Endothelial cell of umbilical vein (primary cell): ENCODE results near the gene FOXI2. TPM values are rescaled to one million over a fixed set of nuclear protein-coding genes. Genes with fewer than 3 reads are reported as not detected.

Experiments
- BruUV-seq: library from RNA; stranded (reverse); fragments of 400-500 nt; replicated peaks from 2 replicates; lab custom pipeline; 2021; lab: Mats Ljungman, UMichigan
- CTCF ChIA-PET: fragments of 300-600, 350-600 bp; sonication (Branson Sonifier 250); formaldehyde crosslinking; loops from one replicate; lab custom pipeline; 2021; ENCODE audit warnings: antibody characterized with exemption, inconsistent platforms; lab: Charles Lee
- POLR2A ChIA-PET: fragments of 300-600, 350-600 bp; sonication (Branson Sonifier 250); formaldehyde crosslinking; loops from one replicate; lab custom pipeline; 2021; ENCODE audit warnings: antibody characterized with exemption, inconsistent platforms; lab: Charles Lee
- DNase-seq: peaks from one replicate; pipeline ENCODE4 v3.0.0-alpha.2; 2011; ENCODE audit warnings: low read depth, low spot score
- FAIRE-seq: peaks from 2 replicates; lab custom pipeline; 2011; peaks lifted over from hg19 to GRCh38; lab: Jason Lieb, UNC
- H2AFZ ChIP-seq: 2 replicates; pipeline ENCODE4 v1.6.0; 2012; ENCODE audit warnings: low read depth, low read length, control low read depth, inconsistent platforms
- H3K27ac ChIP-seq: 2 replicates; pipeline ENCODE4 v1.5.1; 2011; ENCODE audit warnings: low read depth, mild to moderate bottlenecking, control low read depth, low read length, moderate library complexity; ENCODE audit not compliant: insufficient read depth
- H3K27me3 ChIP-seq, 2 experiments: 2 replicates each; pipeline versions ENCODE4 v1.6.0 to v1.6.1; 2011; ENCODE audit warnings: low read length in 2 of 2, mixed read lengths in 1 of 2; ENCODE audit not compliant: control insufficient read depth in 2 of 2, insufficient read depth in 2 of 2
- H3K36me3 ChIP-seq, 2 experiments: 2 replicates in 1 of 2; 3 replicates in 1 of 2; pipeline ENCODE4 v1.5.1; 2011; ENCODE audit warnings: low read length in 2 of 2, mild to moderate bottlenecking in 1 of 2, moderate library complexity in 1 of 2; ENCODE audit not compliant: control insufficient read depth in 2 of 2, insufficient read depth in 2 of 2; ENCODE audit errors: extremely low read depth in 1 of 2
- H3K4me1 ChIP-seq: 3 replicates; pipeline ENCODE4 v1.5.1; 2011; ENCODE audit warnings: mild to moderate bottlenecking, low read length; ENCODE audit not compliant: control insufficient read depth, insufficient read depth; ENCODE audit errors: extremely low read depth
- H3K4me2 ChIP-seq: 2 replicates; pipeline ENCODE4 v1.6.1; 2011; ENCODE audit warnings: low read length, control low read depth, mixed read lengths; ENCODE audit not compliant: insufficient read depth
- H3K4me3 ChIP-seq, 3 experiments: fragments of 200-600 bp in 1 of 3; sonication (generic), shearing (Covaris generic) in 1 of 3; replicated peaks in 1 of 3; 2 replicates each; pipeline ENCODE4 v1.5.1; 2011 to 2016; ENCODE audit warnings: control low read depth in 3 of 3, low read length in 3 of 3, mild to moderate bottlenecking in 2 of 3, inconsistent platforms in 1 of 3, low read depth in 1 of 3, moderate library complexity in 1 of 3; ENCODE audit not compliant: insufficient read depth in 1 of 3
- H3K79me2 ChIP-seq: 2 replicates; pipeline ENCODE4 v1.6.0; 2012; ENCODE audit warnings: low read length, inconsistent platforms; ENCODE audit not compliant: control insufficient read depth, insufficient read depth
- H3K9ac ChIP-seq: replicated peaks from 2 replicates; pipeline ENCODE3; 2011; ENCODE audit warnings: low read length, control low read depth; ENCODE audit not compliant: insufficient read depth; ENCODE audit errors: extremely low read depth
- H3K9me1 ChIP-seq: replicated peaks from 3 replicates; pipeline ENCODE4 v1.6.0; 2011; ENCODE audit warnings: mild to moderate bottlenecking, low read length; ENCODE audit not compliant: control insufficient read depth, insufficient read depth; ENCODE audit errors: extremely low read depth
- H3K9me3 ChIP-seq: replicated peaks from 2 replicates; pipeline ENCODE4 v1.5.1; 2012; ENCODE audit warnings: low read length, inconsistent platforms; ENCODE audit not compliant: control insufficient read depth, insufficient read depth
- H4K20me1 ChIP-seq: replicated peaks from 2 replicates; pipeline ENCODE3; 2011; ENCODE audit warnings: mild to moderate bottlenecking, low read length; ENCODE audit not compliant: control insufficient read depth, insufficient read depth; ENCODE audit errors: extremely low read depth
- CTCF ChIP-seq, 2 donors: IDR thresholded peaks; 1 replicate in 1 of 2; 2 replicates in 1 of 2; pipeline ENCODE4 v1.5.1; 2011; ENCODE audit warnings: low read length in 2 of 2, mild to moderate bottlenecking in 2 of 2, moderate library complexity in 2 of 2, control low read depth in 1 of 2, inconsistent platforms in 1 of 2, low read depth in 1 of 2; ENCODE audit not compliant: insufficient read depth in 1 of 2; ENCODE audit errors: extremely low read depth in 1 of 2
- EZH2 ChIP-seq: IDR thresholded peaks from 2 replicates; pipeline ENCODE4 v1.6.1; 2012; ENCODE audit warnings: borderline replicate concordance, low read depth, mild to moderate bottlenecking, moderate library complexity, low read length, inconsistent platforms; ENCODE audit not compliant: severe bottlenecking
- FOS ChIP-seq: IDR thresholded peaks from 2 replicates; pipeline ENCODE4 v1.6.1; 2011; ENCODE audit warnings: mild to moderate bottlenecking, low read length, moderate library complexity, borderline replicate concordance; ENCODE audit not compliant: insufficient read depth
- GATA2 ChIP-seq: IDR thresholded peaks from 2 replicates; pipeline ENCODE4 v1.7.0; 2011; ENCODE audit warnings: low read depth, mild to moderate bottlenecking, moderate library complexity, mixed read lengths, low read length; ENCODE audit not compliant: insufficient read length, insufficient read depth
- JUN ChIP-seq: IDR thresholded peaks from 2 replicates; pipeline ENCODE4 v1.6.1; 2011; ENCODE audit warnings: borderline replicate concordance, low read depth; ENCODE audit not compliant: insufficient read length, insufficient read depth
- MAX ChIP-seq: IDR thresholded peaks from 2 replicates; pipeline ENCODE4 v1.6.1; 2011; ENCODE audit not compliant: insufficient read depth, insufficient read length
- MYC ChIP-seq: IDR thresholded peaks from one replicate; pipeline ENCODE4 v1.6.1; 2011; ENCODE audit warnings: mild to moderate bottlenecking, low read depth, low read length
- POLR2A ChIP-seq: IDR thresholded peaks from 2 replicates; pipeline ENCODE4 v1.6.1; 2012; ENCODE audit warnings: low read depth, mild to moderate bottlenecking, control low read depth, low read length
- POLR2AphosphoS5 ChIP-seq: IDR thresholded peaks from 2 replicates; pipeline ENCODE4 v1.6.1; 2012; ENCODE audit warnings: low read depth, mild to moderate bottlenecking, control low read depth, low read length, moderate library complexity; ENCODE audit not compliant: insufficient read depth
- dilution Hi-C: fragments of 300-500 bp; cut with MboI; formaldehyde crosslinking; loops from one replicate; pipeline ENCODE4 v1.15.0; 2019; ENCODE audit warnings: low sequenced_read_pairs; ENCODE audit not compliant: extremely low pct_ligation_motif_present
- intact Hi-C: fragments of 100-400 bp; cut with micrococcal nuclease; formaldehyde crosslinking; loops from one replicate; pipeline ENCODE4 v1.10.0; 2022
- polyA plus RNA-seq, 4 experiments: library from polyadenylated mRNA; depleted of rRNA in 3 of 4; stranded (reverse) in 3 of 4; unstranded in 1 of 4; fragments of >200 nt; gene quantifications; 2 replicates each; pipeline versions ENCODE4 v1.2.1 to v1.2.3, GENCODE V29; 2011 to 2012; ENCODE audit warnings: missing spikeins in 1 of 4
- total RNA-seq: library from RNA; stranded (reverse); gene quantifications from 2 replicates; pipeline ENCODE4 v1.2.3, GENCODE V29; 2021

The FOXI2 gene
- total and polyA plus RNA-seq, 2 donors (not counting 3 experiments of a cell fraction or from before 2014, with no cell fraction given) = not detected

GRCh38 chr10:127699311-127699710 lies 37.7 kb upstream of the FOXI2 start:
- TF ChIP-seq JUN (no peak), CTCF (IDR thresholded peaks at IDR 0.05; ENCODE audit: extremely low read depth in 1 of 2, insufficient read depth in 1 of 2, low read depth in 1 of 2, low read length in 2 of 2) (no peak), POLR2AphosphoS5 (no peak), EZH2 (no peak), POLR2A (no peak), MYC (no peak), GATA2 (no peak), FOS (no peak), MAX (no peak)
- ChIA-PET CTCF (interaction anchor here (1.3 kb wide), 1 partner anchor 14 kb away, joined by 3 read pairs; no protein-coding TSS in a partner anchor), POLR2A (no interaction called here)
- no peak overlapping the region for H3K9ac ChIP-seq
- H4K20me1 ChIP-seq = no peaks in the 10 kb centered on the region
- no peaks in the 10 kb centered on the region for H3K36me3 ChIP-seq
- intact Hi-C loops (no loop called here), dilution Hi-C loops (no loop called here)
- no peaks in the 10 kb centered on the region for H3K9me1 ChIP-seq
- no peaks in the 10 kb centered on the region for H3K27me3 ChIP-seq
- BruUV-seq = no TSS peak
- H3K79me2 ChIP-seq = no peaks in the 10 kb centered on the region
- no peak overlapping the region for H2AFZ ChIP-seq
- H3K4me3 ChIP-seq = no peak overlapping the region
- no peak overlapping the region for H3K27ac ChIP-seq
- H3K4me1 ChIP-seq = no peaks in the 10 kb centered on the region
- H3K9me3 ChIP-seq = no peaks in the 10 kb centered on the region
- DNase-seq (no peak), FAIRE-seq (no peak)
- H3K4me2 ChIP-seq = no peak overlapping the region
